ENCODE data around the gene NFIA. TPM values are rescaled to one million over a fixed set of nuclear protein-coding genes. Genes with fewer than 3 reads are reported as not detected.

Gene NFIA
- total and polyA plus RNA-seq, 9 of the 15 experiments (the other 6 are each of a cell fraction or from before 2014, with no cell fraction given) = 5.3 to 24.9 (median 9.8) TPM

- H3K9ac ChIP-seq (ENCODE audit: insufficient read depth in 1 of 2, low read depth in 2 of 2, low read length in 2 of 2) = no peak overlapping the region
- intact Hi-C loops (cut with micrococcal nuclease) (no loop called here), in situ Hi-C loops (cut with MboI) (loop anchor here (10.0 kb wide), 1 partner anchor 473 kb away; no protein-coding TSS in a partner anchor)
- CTCF ChIA-PET (ENCODE audit: low intra/inter-chr PET ratio) = no interaction called here
- H3K4me2 ChIP-seq (ENCODE audit: insufficient read depth, low read length) = no peak overlapping the region
- ATAC-seq = no peak
- H3K79me2 ChIP-seq (ENCODE audit: control insufficient read depth, insufficient read depth, low read length) = no peaks in the 10 kb centered on the region
- H3K36me3 ChIP-seq (ENCODE audit: control insufficient read depth, insufficient read depth, low read length) = peaks cover 3% of the 10 kb centered on the region; the same call in 1 of the 3 replicates
- TF ChIP-seq, protein P1, sequence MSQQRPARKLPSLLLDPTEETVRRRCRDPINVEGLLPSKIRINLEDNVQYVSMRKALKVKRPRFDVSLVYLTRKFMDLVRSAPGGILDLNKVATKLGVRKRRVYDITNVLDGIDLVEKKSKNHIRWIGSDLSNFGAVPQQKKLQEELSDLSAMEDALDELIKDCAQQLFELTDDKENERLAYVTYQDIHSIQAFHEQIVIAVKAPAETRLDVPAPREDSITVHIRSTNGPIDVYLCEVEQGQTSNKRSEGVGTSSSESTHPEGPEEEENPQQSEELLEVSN (IDR thresholded peaks at IDR 0.05; ENCODE audit: borderline replicate concordance in 1 of 2, extremely low read depth in 1 of 2, insufficient read depth in 1 of 2, insufficient read length in 1 of 2, low read depth in 1 of 2, low read length in 1 of 2, poor library complexity in 1 of 2, severe bottlenecking in 1 of 2) = no peak
- TF ChIP-seq FOXA1 (IDR thresholded peaks at IDR 0.05; ENCODE audit: borderline replicate concordance) = no peak
- TF ChIP-seq, protein P2, sequence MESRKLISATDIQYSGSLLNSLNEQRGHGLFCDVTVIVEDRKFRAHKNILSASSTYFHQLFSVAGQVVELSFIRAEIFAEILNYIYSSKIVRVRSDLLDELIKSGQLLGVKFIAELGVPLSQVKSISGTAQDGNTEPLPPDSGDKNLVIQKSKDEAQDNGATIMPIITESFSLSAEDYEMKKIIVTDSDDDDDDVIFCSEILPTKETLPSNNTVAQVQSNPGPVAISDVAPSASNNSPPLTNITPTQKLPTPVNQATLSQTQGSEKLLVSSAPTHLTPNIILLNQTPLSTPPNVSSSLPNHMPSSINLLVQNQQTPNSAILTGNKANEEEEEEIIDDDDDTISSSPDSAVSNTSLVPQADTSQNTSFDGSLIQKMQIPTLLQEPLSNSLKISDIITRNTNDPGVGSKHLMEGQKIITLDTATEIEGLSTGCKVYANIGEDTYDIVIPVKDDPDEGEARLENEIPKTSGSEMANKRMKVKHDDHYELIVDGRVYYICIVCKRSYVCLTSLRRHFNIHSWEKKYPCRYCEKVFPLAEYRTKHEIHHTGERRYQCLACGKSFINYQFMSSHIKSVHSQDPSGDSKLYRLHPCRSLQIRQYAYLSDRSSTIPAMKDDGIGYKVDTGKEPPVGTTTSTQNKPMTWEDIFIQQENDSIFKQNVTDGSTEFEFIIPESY (CRISPR knock-in tag; IDR thresholded peaks at IDR 0.05) = 0 out of 2 replicates have a peak, but pooled peaks have one; percentile 33
- no peak for FAIRE-seq
- H3K27ac ChIP-seq (ENCODE audit: extremely low read depth, low read depth, low read length) = peak overlapping the region; percentile 42
- peak overlapping the region; percentile 5; the same call in 1 of the 2 replicates for H2AFZ ChIP-seq (ENCODE audit: low read depth, low read length)
- H4K20me1 ChIP-seq (replicated peaks; ENCODE audit: control insufficient read depth, insufficient read depth, low read length) = no peaks in the 10 kb centered on the region
- H3K4me3 ChIP-seq = no peak overlapping the region
- no peaks in the 10 kb centered on the region for H3K9me1 ChIP-seq (ENCODE audit: control insufficient read depth, insufficient read depth, low read length)
- peaks cover 3 to 14% of the 10 kb centered on the region in 2 experiments; a peak in 4 of 5 replicates for H3K4me1 ChIP-seq (replicated peaks in 1 of 2; ENCODE audit: control insufficient read depth in 2 of 2, insufficient read depth in 2 of 2, low read length in 2 of 2)
- DNase-seq (ENCODE audit: extremely low read depth in 1 of 4, low spot score in 3 of 4) = no peak
- POLR2A ChIA-PET = interaction anchor here (0.5 to 1.2 kb wide), 2 partner anchors 91 to 473 kb away, joined by 3 to 6 read pairs; no protein-coding TSS in a partner anchor
- no peaks in the 10 kb centered on the region for H3K27me3 ChIP-seq (ENCODE audit: control insufficient read depth in 2 of 2, insufficient read depth in 2 of 2, low read length in 2 of 2)
- WGBS (ENCODE audit: insufficient coverage, low coverage, missing lambda C conversion rate) = 95% methylated on average over 19 of the region's 19 CpGs
- BruUV-seq (replicated peaks) = no TSS peak
- no peaks in the 10 kb centered on the region for H3K9me3 ChIP-seq (replicated peaks; ENCODE audit: control insufficient read depth, insufficient read depth, low read depth, low read length)
These were observed 365.0 kb downstream of the NFIA start for GRCh38 chr1:61447106-61447967.
